ENCODE data around the gene TMEM272.

DNA sequence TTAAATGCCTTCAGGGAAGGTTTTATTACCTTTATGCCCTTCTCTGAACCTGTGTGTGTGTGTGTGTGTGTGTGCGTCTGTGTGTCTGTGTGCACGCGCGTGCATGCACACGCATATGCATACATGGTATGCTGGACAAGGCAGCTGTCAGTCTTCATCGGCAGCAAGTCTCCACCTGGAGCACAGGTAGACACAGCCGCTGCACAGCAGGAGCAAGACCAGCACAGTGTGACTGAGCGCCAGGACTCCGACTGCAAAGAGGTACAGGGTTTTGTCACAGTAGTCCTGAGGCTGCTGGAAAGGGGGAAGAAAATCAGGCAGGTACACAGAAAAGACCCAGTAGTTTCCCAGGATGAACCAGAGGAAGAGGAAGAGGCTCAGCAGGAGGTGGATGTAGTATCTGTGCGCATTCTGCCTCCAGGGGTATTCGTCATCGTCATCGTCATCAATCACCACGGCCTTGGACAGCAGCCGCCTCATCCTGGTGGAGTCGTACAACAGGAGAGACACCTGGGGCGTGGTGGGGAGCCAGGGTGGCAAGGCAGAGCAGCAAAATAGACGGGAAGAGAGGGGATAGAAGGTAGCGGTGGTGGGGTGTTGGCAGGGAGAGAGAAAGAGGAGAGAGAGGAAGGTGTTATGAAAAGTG is 28.2 kb downstream of the TMEM272 start:
- TF ChIP-seq POLR2AphosphoS5 (IDR thresholded peaks at IDR 0.05; ENCODE audit: borderline replicate concordance, low read depth, low read length): no peak
- TF ChIP-seq EZH2 (IDR thresholded peaks at IDR 0.05): no peak
- no peak for TF ChIP-seq FOXP2 (optimal IDR thresholded peaks at IDR 0.05; ENCODE audit: control extremely low read depth, extremely low read length, insufficient read depth)

All from SK-N-MC (cell line).